Nephron progenitor cell (in vitro differentiated cells): ENCODE measurements around the gene MMP11.

Source experiments
- DNase-seq: peaks from one replicate; pipeline ENCODE4 v3.0.0; 2021
- H3K27ac Mint-ChIP-seq: 2 replicates; pipeline ENCODE4 v1.8.0; 2021; ENCODE audit warnings: mild to moderate bottlenecking, moderate library complexity, mixed read lengths
- H3K27me3 Mint-ChIP-seq: 2 replicates; pipeline ENCODE4 v1.8.0; 2021; ENCODE audit warnings: mild to moderate bottlenecking, low read depth, mixed read lengths; ENCODE audit not compliant: poor library complexity
- H3K36me3 Mint-ChIP-seq: 2 replicates; pipeline ENCODE4 v1.8.0; 2021; ENCODE audit warnings: low read depth, mixed read lengths
- H3K4me1 Mint-ChIP-seq: 2 replicates; pipeline ENCODE4 v1.8.0; 2021; ENCODE audit warnings: mixed read lengths
- H3K4me3 Mint-ChIP-seq: 2 replicates; pipeline ENCODE4 v1.8.0; 2021; ENCODE audit warnings: mild to moderate bottlenecking, moderate library complexity, mixed read lengths
- H3K9me3 Mint-ChIP-seq: 2 replicates; pipeline ENCODE4 v1.8.0; 2021; ENCODE audit warnings: mild to moderate bottlenecking, moderate library complexity, mixed read lengths
- TF ChIP-seq, protein P1 (sequence below): fragments of 200-600 bp; sonication (generic); IDR thresholded peaks from 2 replicates; pipeline ENCODE4 v1.5.0; 2021; ENCODE audit warnings: antibody characterized with exemption

Gene MMP11

DNA sequence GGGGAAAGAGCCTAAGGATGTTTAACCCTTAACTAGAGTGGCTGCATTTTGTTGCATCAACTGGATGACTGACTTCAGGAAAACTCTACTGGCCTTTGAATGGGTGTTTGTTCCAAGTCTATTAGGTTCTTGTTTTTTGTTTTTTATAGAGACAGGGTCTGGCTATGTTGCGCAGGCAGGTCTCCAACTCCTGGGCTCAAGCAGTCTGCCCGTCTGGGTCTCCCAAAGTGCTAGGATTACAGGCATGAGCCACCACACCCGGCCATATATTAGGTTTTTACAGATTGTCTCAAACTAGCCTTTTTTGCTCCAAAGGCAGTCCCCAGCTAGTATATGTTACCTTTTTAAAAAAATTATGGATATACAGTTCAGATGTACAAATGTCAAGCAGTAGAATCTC is 15.3 kb downstream of the MMP11 start:
- Mint-ChIP-seq H3K27ac (peak overlapping the region; percentile 27), H3K36me3 (peaks cover 19% of the 10 kb centered on the region), H3K27me3 (no peaks in the 10 kb centered on the region), H3K9me3 (no peaks in the 10 kb centered on the region), H3K4me3 (peak overlapping the region; percentile 93), H3K4me1 (peaks cover 48% of the 10 kb centered on the region)
- DNase-seq = no peak
- TF ChIP-seq, protein P1, sequence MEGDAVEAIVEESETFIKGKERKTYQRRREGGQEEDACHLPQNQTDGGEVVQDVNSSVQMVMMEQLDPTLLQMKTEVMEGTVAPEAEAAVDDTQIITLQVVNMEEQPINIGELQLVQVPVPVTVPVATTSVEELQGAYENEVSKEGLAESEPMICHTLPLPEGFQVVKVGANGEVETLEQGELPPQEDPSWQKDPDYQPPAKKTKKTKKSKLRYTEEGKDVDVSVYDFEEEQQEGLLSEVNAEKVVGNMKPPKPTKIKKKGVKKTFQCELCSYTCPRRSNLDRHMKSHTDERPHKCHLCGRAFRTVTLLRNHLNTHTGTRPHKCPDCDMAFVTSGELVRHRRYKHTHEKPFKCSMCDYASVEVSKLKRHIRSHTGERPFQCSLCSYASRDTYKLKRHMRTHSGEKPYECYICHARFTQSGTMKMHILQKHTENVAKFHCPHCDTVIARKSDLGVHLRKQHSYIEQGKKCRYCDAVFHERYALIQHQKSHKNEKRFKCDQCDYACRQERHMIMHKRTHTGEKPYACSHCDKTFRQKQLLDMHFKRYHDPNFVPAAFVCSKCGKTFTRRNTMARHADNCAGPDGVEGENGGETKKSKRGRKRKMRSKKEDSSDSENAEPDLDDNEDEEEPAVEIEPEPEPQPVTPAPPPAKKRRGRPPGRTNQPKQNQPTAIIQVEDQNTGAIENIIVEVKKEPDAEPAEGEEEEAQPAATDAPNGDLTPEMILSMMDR = no peak

DNA sequence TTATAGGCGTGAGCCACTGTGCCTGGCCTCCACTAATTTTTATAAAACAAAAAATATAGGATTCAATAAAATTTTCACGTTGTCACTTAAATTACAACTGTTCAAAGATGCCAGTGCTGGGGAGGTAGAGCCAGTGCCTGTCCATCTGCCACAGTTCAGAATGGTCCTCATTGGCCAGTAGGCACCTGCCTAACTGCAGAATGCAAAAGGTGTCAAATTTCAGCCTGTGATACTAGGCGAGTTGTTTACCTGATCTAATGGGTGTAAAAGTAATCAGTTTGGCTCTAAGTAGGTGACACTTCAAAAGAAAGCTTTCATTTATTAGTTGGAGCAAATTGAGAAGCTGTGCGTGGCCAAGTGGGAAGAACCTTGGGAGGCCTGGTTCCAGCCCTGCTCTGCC is 16.5 kb downstream of the MMP11 start:
- H3K9me3 Mint-ChIP-seq = no peaks in the 10 kb centered on the region
- no peak for DNase-seq
- H3K36me3 Mint-ChIP-seq = peaks cover 28% of the 10 kb centered on the region
- peaks cover 48% of the 10 kb centered on the region for H3K4me1 Mint-ChIP-seq
- H3K27ac Mint-ChIP-seq = peak overlapping the region; percentile 20
- peak overlapping the region; percentile 93 for H3K4me3 Mint-ChIP-seq
- H3K27me3 Mint-ChIP-seq = no peaks in the 10 kb centered on the region
- TF ChIP-seq, protein P1 = no peak

DNA sequence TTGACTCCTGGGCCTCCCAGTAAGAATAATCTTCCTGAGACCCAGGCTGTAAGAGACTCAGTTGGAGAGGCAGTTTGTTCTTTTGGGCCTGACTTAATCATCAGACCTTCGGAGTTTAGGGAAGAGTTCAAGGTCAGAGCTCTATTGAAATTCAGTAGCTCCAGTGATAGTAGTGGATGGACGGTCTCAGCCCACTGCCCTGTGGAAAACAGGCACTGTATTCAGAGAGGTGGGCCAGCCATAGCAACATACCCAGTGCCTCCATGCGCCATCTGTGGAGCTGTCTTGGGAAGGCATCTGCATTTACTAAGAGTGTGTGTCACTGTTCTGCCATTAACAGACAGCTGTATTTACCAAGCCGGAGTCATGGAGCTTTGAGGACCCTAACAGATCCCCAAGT is 17.0 kb downstream of the MMP11 start:
- H3K4me3 Mint-ChIP-seq = peak overlapping the region; percentile 93
- TF ChIP-seq, protein P1 = no peak
- no peaks in the 10 kb centered on the region for H3K9me3 Mint-ChIP-seq
- no peaks in the 10 kb centered on the region for H3K27me3 Mint-ChIP-seq
- peaks cover 33% of the 10 kb centered on the region for H3K36me3 Mint-ChIP-seq
- DNase-seq = no peak
- peaks cover 48% of the 10 kb centered on the region for H3K4me1 Mint-ChIP-seq
- H3K27ac Mint-ChIP-seq = peak overlapping the region; percentile 90

DNA sequence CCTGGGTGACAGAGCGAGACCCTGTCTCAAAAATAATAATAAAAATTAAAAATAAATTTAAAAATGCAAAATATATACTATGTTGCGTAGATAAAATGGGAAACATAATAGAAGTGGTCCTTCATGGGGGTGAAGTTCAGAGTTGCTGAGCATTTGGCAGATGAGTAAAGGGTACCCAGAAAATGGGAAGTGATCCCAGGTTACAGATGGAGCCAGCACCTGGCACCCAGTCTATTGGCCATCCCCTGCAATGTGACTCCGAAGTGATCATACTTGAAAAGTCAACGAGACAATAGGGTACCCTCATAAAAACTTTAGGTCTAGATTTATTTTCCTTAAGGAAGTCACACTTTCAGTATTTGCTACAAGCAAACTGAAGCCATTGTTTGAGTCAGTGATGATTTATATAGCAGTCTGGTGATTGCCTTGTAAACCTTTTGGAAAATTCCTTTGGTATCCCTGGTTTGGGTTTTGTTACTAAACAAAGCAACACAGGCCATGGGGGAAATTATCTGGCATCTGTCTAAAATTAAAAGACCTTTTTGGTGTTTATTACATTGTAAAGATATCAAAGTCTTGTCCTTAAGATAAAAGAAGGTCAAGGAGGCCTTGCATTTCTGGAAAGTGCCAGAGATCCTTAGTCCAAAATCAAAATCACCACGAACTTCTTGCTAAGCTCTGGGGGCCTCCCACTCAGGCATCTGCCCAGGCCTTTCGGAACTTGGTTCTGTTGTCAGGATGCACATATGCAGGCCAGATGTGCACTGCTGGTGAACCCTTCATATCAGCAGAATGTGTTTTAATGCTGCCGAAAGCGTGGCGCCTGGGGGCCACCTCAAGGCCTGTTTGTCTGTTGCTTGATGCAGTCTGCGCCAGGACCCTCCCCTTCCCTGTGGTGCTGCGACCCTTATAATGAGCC is 18.4 kb downstream of the MMP11 start:
- Mint-ChIP-seq H3K36me3 (peaks cover 46% of the 10 kb centered on the region), H3K27ac (no peak overlapping the region), H3K9me3 (no peaks in the 10 kb centered on the region), H3K4me1 (peaks cover 47% of the 10 kb centered on the region), H3K4me3 (no peak overlapping the region), H3K27me3 (no peaks in the 10 kb centered on the region)
- DNase-seq = no peak
- TF ChIP-seq, protein P1 = no peak

DNA sequence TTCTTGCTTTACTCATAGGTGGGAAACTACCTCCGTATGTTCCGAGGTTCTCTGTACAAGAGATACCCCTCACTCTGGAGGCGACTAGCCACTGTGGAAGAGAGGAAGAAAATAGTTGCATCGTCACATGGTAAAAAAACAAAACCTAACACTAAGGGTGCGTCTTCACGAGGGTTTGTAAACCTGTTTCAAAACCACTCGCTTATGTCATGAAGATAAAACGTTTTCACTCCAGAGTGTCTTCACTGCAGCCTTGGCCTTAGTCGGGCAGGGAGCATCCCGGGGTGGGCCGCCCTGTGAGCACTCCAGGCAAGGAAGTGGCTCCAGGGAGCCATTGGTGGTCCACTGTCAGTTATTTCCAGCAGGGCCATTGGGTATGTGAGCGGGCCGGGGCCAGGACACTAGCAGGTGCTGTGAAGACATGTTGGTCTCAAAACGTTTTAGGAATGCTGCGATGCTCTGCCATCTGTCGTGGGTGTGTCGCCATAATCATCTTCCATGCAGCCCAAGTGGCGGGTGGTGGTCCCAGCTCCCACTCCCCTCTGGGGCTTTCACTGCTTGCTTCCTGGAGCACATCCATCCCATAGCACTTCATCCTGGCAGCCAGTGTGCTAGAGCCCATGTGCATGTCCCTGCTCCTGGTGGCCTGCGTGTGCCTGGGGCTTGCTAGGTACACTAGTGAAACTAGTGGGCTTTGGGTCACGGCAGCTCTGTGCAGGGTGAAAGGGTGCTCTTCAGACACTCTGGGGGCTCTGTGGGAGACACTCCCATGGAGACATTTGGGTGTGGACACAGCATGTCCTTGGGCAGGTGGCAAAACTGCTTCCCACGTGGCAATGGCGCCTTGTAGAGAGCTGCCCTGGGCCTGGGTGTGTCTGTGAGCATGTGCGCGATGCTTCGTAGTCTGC is 19.3 kb downstream of the MMP11 start:
- Mint-ChIP-seq H3K4me1 (peaks cover 40% of the 10 kb centered on the region), H3K27me3 (no peaks in the 10 kb centered on the region), H3K9me3 (no peaks in the 10 kb centered on the region), H3K36me3 (peaks cover 55% of the 10 kb centered on the region), H3K27ac (no peak overlapping the region), H3K4me3 (no peak overlapping the region)
- TF ChIP-seq, protein P1 = no peak
- no peak for DNase-seq
